ENCODE data around the gene KCNK16. TPM values are rescaled to one million over a fixed set of nuclear protein-coding genes. Genes with fewer than 3 reads are reported as not detected.

Gene KCNK16
- total and polyA plus RNA-seq, 2 of the 8 experiments (the other 6 are each of a cell fraction or from before 2014, with no cell fraction given), result not detected

GRCh38 chr6:39269961-39270360, 52.5 kb downstream of the KCNK16 start:
- Histone ChIP-seq H3K36me3 (ENCODE audit: control insufficient read depth in 2 of 4, insufficient read depth in 4 of 4, low read length in 3 of 4) (no peaks in the 10 kb centered on the region), H3K27me3 (replicated peaks in 1 of 4; ENCODE audit: control insufficient read depth in 3 of 4, extremely low read depth in 1 of 4, insufficient read depth in 3 of 4, low read length in 3 of 4) (no peaks in the 10 kb centered on the region), H3K4ac (replicated peaks; ENCODE audit: insufficient read length, low read depth, low read length) (no peak overlapping the region), H4K8ac (ENCODE audit: extremely low read depth, insufficient read depth, low read length) (no peak overlapping the region), H2BK15ac (ENCODE audit: low read length) (no peak overlapping the region), H4K5ac (ENCODE audit: insufficient read length, low read depth, low read length) (no peak overlapping the region), H3K14ac (ENCODE audit: insufficient read length) (no peak overlapping the region), H3K4me3 (ENCODE audit: extremely low read depth in 1 of 4, insufficient read depth in 2 of 4, low read depth in 3 of 4, low read length in 4 of 4) (no peak overlapping the region), H2AK5ac (ENCODE audit: low read depth, low read length) (no peak overlapping the region; the same call in 1 of the 2 replicates), H2BK20ac (ENCODE audit: low read length) (peak overlapping the region; percentile 90; the same call in 1 of the 2 replicates), H3K18ac (ENCODE audit: extremely low read depth, low read length) (no peak overlapping the region), H2BK120ac (replicated peaks; ENCODE audit: low read depth, low read length) (no peak overlapping the region), H4K20me1 (replicated peaks in 1 of 2; ENCODE audit: control insufficient read depth in 1 of 2, insufficient read depth in 2 of 2, low read length in 2 of 2) (no peaks in the 10 kb centered on the region), H4K91ac (replicated peaks; ENCODE audit: insufficient read length, low read length) (no peak overlapping the region), H2AFZ (ENCODE audit: low read length) (no peak overlapping the region), H3K4me1 (replicated peaks in 1 of 4; ENCODE audit: control insufficient read depth in 3 of 4, insufficient read depth in 4 of 4, low read length in 3 of 4) (peaks cover 12 to 24% (median 18%) of the 10 kb centered on the region in 4 experiments), H3K9ac (replicated peaks in 1 of 4; ENCODE audit: extremely low read depth in 1 of 4, low read depth in 3 of 4, low read length in 3 of 4) (no peak overlapping the region), H3K9me3 (ENCODE audit: insufficient read depth in 2 of 2, low read depth in 1 of 2, low read length in 1 of 2) (no peaks in the 10 kb centered on the region), H3K79me2 (ENCODE audit: control insufficient read depth in 1 of 2, insufficient read depth in 2 of 2, low read length in 2 of 2) (no peaks in the 10 kb centered on the region), H3K4me2 (ENCODE audit: insufficient read depth in 1 of 2, low read depth in 2 of 2, low read length in 2 of 2) (no peak overlapping the region), H2BK12ac (ENCODE audit: low read depth, low read length) (no peak overlapping the region), H3K56ac (replicated peaks; ENCODE audit: insufficient read length, low read depth, low read length) (no peak overlapping the region), H3K27ac (ENCODE audit: low read depth, low read length) (no peak overlapping the region), H3K23me2 (ENCODE audit: low read depth, low read length) (no peaks in the 10 kb centered on the region), H3K79me1 (ENCODE audit: low read depth, low read length) (no peaks in the 10 kb centered on the region), H3K23ac (ENCODE audit: insufficient read length) (no peak overlapping the region), H2BK5ac (ENCODE audit: low read depth, low read length) (no peak overlapping the region)
- DNase-seq (ENCODE audit: low read depth in 1 of 2, low spot score in 2 of 2) (no peak), FAIRE-seq (no peak)
- POLR2A ChIA-PET (ENCODE audit: partially characterized antibody), result no interaction called here
- CTCF ChIA-PET (ENCODE audit: partially characterized antibody), result interaction anchor here (1.2 to 3.0 kb wide), 6 partner anchors 13 to 103 kb away, joined by 3 to 13 read pairs (median 10); no protein-coding TSS in a partner anchor
- WGBS, 2 experiments (ENCODE audit: extremely low coverage in 1 of 2, insufficient coverage in 1 of 2, insufficient read length in 1 of 2, insufficient replicate concordance in 2 of 2, low coverage in 1 of 2, low lambda C conversion rate in 2 of 2, missing lambda C conversion rate in 1 of 2), result 95% methylated on average over 1 of the region's 1 CpG; no CpG with 5 or more reads in 1 of the 2 experiments
- TF ChIP-seq MAFK (IDR thresholded peaks at IDR 0.05; ENCODE audit: low read depth, low read length), result no peak
- no peak for TF ChIP-seq GABPA (IDR thresholded peaks at IDR 0.05; ENCODE audit: borderline replicate concordance, insufficient read depth, low read length)
